Measurements from ENCODE around the gene HDGFL3. TPM values are rescaled to one million over a fixed set of nuclear protein-coding genes. Genes with fewer than 3 reads are reported as not detected.

The HDGFL3 gene
- total and polyA plus RNA-seq, 9 of the 15 experiments (the other 6 are each of a cell fraction or from before 2014, with no cell fraction given) = 6.7 to 42.0 (median 31.4) TPM

DNA sequence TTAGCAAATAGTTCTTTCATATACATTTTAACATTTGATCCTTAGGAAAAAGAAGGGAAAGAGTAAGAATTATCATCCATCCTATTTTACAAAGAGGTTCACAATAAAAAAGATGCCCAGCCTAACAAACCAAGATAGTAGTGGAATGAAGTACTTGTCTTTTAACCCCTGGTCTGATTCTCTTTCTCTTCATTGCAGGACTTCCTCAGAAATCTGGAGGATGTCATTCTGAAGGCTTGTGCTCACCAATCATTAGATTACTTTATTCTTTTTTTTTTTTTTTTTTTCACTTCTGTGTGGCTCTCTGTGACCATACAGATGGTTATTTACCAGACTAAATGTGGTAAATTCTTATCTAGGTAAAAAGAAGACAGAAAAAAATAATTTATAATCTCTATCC is 7.0 kb downstream of the HDGFL3 start (continued):
- no peak for TF ChIP-seq PRPF4 (IDR thresholded peaks at IDR 0.05; ENCODE audit: insufficient read depth, low read depth, low read length, poor library complexity, severe bottlenecking)
- TF ChIP-seq, protein P1, sequence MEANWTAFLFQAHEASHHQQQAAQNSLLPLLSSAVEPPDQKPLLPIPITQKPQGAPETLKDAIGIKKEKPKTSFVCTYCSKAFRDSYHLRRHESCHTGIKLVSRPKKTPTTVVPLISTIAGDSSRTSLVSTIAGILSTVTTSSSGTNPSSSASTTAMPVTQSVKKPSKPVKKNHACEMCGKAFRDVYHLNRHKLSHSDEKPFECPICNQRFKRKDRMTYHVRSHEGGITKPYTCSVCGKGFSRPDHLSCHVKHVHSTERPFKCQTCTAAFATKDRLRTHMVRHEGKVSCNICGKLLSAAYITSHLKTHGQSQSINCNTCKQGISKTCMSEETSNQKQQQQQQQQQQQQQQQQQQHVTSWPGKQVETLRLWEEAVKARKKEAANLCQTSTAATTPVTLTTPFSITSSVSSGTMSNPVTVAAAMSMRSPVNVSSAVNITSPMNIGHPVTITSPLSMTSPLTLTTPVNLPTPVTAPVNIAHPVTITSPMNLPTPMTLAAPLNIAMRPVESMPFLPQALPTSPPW (CRISPR knock-in tag; IDR thresholded peaks at IDR 0.05) = no peak
- TF ChIP-seq, protein P2, sequence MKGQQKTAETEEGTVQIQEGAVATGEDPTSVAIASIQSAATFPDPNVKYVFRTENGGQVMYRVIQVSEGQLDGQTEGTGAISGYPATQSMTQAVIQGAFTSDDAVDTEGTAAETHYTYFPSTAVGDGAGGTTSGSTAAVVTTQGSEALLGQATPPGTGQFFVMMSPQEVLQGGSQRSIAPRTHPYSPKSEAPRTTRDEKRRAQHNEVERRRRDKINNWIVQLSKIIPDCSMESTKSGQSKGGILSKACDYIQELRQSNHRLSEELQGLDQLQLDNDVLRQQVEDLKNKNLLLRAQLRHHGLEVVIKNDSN (CRISPR knock-in tag; IDR thresholded peaks at IDR 0.05) = no peak

DNA sequence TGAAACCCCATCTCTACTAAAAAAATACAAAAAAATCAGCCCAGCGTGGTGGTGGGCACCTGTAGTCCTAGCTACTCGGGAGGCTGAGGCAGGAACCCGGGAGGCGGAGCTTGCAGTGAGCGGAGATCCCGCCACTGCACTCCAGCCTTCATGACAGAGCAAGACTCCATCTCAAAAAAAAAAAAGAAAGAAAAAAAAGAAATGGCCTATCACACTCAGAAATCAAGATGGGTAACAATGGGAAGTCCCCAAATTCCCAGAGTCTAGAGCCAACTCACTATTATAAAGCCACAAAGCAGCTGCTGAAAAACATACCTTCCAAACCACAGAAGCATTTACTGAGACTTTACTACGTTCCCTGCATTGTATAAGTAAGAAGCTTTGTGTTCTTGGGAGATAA is 7.5 kb downstream of the HDGFL3 start:
- 47% methylated on average over 7 of the region's 7 CpGs for WGBS (ENCODE audit: insufficient coverage, low coverage, missing lambda C conversion rate)
- H4K20me1 ChIP-seq (replicated peaks; ENCODE audit: control insufficient read depth, insufficient read depth, low read length) = no peaks in the 10 kb centered on the region; the same call in 1 of the 2 replicates
- no peak for ATAC-seq
- POLR2A ChIA-PET = no interaction called here
- no peaks in the 10 kb centered on the region for H3K27me3 ChIP-seq (ENCODE audit: control insufficient read depth in 2 of 2, insufficient read depth in 2 of 2, low read length in 2 of 2)
- H3K79me2 ChIP-seq (ENCODE audit: control insufficient read depth, insufficient read depth, low read length) = peaks cover 35% of the 10 kb centered on the region
- intact Hi-C loops (cut with micrococcal nuclease) (no loop called here), in situ Hi-C loops (cut with MboI) (no loop called here)
- no peak for FAIRE-seq
- no peak overlapping the region for H3K27ac ChIP-seq (ENCODE audit: extremely low read depth, low read depth, low read length)
- H3K9me1 ChIP-seq (ENCODE audit: control insufficient read depth, insufficient read depth, low read length) = no peaks in the 10 kb centered on the region
- no peaks in the 10 kb centered on the region for H3K9me3 ChIP-seq (replicated peaks; ENCODE audit: control insufficient read depth, insufficient read depth, low read depth, low read length)
- DNase-seq (ENCODE audit: extremely low read depth in 1 of 4, low spot score in 3 of 4) = no peak
- TF ChIP-seq ZBTB33 (CRISPR knock-in tag; IDR thresholded peaks at IDR 0.05) = peak; percentile 85
- no peak for TF ChIP-seq SIN3B (IDR thresholded peaks at IDR 0.05; ENCODE audit: low read depth)
- H3K4me1 ChIP-seq (replicated peaks in 1 of 2; ENCODE audit: control insufficient read depth in 2 of 2, insufficient read depth in 2 of 2, low read length in 2 of 2) = peaks cover 0 to 8% of the 10 kb centered on the region in 2 experiments; a peak in 3 of 5 replicates
- H3K4me3 ChIP-seq = no peak overlapping the region
- H3K36me3 ChIP-seq (ENCODE audit: control insufficient read depth, insufficient read depth, low read length) = no peaks in the 10 kb centered on the region; the same call in 2 of the 3 replicates
- no peak overlapping the region for H2AFZ ChIP-seq (ENCODE audit: low read depth, low read length)
- no peak overlapping the region for H3K4me2 ChIP-seq (ENCODE audit: insufficient read depth, low read length)
- CTCF ChIA-PET (ENCODE audit: low intra/inter-chr PET ratio) = no interaction called here
- H3K9ac ChIP-seq (ENCODE audit: insufficient read depth in 1 of 2, low read depth in 2 of 2, low read length in 2 of 2) = no peak overlapping the region
- no TSS peak for BruUV-seq (replicated peaks)
